Retinal pigment epithelial cell (primary cell): ENCODE results near the gene PITPNM1.

ENCODE experiments used
- DNase-seq: peaks from one replicate; pipeline ENCODE4 v3.0.0-alpha.2; 2010; ENCODE audit warnings: low read depth
- H3K4me3 ChIP-seq: 2 replicates; pipeline ENCODE4 v1.5.1; 2011; ENCODE audit warnings: mild to moderate bottlenecking, low read length, control low read depth, moderate library complexity
- TF ChIP-seq, protein P1 (sequence below): conservative IDR thresholded peaks from 2 replicates; pipeline ENCODE4 v1.5.1; 2011; ENCODE audit warnings: low read depth, low read length, control low read depth, inconsistent platforms

Gene PITPNM1

DNA sequence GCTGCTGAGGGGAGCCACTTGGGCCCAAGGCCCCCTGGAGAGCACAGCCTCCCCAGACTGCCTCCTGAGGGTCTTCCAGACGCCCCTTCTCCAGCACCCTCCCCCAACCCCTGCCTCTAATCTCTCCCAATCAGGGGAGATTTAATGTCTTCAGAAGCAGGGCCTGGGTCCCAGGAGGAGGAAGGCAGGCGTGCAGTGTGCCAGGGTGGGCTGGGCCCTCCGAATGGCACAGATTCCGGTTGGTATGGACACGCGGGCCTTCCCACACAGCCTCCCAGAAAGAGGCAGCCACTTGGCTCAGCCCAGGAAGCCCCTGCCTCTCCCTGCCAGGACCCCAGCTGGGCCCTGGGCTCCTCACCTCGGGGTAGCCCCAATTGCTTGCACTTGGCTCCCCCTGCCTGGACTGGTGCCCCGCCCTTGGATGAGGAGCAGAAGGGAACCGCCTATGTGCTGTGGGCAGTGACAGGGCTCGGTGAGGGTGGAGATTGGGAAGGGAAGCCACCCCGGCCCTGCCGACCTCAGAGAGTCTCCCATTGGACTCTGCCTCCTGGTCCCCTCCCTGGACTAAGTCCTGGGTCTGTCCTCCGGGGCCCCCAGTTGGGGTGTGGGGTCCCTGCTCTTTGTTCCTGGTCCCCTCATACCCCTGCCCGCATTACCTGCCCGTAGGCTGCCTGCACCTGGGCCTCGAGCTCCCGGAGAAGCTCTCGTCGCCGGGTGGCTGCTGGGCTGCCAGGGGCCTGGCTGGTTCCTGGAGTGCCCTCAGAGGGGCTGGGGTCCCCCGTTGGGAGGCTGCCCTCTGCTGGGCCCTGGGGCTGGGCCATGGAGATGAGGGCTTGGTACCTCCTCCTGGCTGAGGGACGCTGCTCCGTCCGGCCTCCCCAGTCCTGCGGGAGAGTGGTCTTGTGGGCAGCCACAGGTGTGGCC is 18.7 kb upstream of the PITPNM1 start:
- no peak overlapping the region for H3K4me3 ChIP-seq
- DNase-seq: no peak
- TF ChIP-seq, protein P1, sequence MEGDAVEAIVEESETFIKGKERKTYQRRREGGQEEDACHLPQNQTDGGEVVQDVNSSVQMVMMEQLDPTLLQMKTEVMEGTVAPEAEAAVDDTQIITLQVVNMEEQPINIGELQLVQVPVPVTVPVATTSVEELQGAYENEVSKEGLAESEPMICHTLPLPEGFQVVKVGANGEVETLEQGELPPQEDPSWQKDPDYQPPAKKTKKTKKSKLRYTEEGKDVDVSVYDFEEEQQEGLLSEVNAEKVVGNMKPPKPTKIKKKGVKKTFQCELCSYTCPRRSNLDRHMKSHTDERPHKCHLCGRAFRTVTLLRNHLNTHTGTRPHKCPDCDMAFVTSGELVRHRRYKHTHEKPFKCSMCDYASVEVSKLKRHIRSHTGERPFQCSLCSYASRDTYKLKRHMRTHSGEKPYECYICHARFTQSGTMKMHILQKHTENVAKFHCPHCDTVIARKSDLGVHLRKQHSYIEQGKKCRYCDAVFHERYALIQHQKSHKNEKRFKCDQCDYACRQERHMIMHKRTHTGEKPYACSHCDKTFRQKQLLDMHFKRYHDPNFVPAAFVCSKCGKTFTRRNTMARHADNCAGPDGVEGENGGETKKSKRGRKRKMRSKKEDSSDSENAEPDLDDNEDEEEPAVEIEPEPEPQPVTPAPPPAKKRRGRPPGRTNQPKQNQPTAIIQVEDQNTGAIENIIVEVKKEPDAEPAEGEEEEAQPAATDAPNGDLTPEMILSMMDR: no peak

DNA sequence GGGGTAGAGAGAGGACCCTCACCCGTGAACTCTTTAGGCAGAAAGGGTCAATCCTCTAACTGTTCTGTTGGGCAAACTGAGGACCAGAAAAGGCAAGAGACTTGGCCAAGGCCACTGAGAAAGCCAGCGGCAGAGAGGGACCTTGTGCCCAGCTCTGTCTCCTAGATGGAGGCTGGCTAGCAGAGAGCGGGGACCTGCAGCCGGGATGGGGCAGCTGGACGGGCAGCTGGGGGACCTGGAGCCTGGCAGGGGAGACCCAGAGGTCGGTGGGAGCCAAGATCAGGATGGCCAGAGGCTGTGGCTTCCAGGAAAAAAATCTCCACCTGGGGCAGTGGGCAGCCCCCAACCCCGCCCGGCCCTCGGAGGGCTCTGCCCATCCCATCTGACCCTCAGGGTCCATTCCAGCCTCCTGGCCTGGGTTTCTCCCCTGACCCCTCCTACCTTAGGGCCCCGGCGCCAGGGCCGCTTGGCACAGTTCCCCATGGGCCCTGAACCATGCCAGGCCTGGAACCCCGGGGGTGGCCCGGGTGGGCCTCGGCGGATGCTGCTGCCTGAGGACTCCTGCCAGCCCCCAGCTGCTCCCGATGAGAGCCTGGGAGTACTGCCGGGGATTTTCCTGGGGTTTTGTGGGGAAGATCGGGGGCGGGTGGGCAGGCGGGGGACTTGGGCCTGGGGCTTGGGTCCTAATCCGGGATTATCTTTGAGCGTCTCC is 17.8 kb upstream of the PITPNM1 start, which contains the start of gene CABP2:
TSS of gene CABP2 (minus strand) at position 603 of the 712 bp plus-strand sequence. CDS start at position 483, 120 bp downstream.
- no peak within 1 kb of the TSS for H3K4me3 ChIP-seq
- TF ChIP-seq, protein P1: no peak
- DNase-seq: no peak

DNA sequence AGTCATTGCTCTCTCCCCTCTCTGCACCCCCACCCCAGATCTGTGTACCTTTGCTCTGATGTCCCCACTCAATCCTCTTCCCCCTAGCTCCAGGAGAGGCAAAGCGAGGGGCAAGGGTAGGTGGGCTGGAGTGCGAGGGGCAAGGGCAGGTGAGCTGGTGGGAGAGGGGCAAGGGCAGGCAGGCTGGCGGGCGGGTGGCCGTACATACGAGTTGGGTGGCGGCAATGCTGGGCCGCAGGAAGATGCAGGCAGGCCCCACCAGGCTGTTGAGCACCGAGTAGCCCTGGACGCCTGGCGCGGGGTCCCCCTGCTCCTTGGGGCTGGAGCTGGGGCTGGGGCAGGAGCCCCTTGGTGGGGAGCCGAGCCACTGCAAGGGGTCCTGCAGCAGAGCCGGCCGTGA is 17.2 kb upstream of the PITPNM1 start:
- no peak for DNase-seq
- no peak overlapping the region for H3K4me3 ChIP-seq
- TF ChIP-seq, protein P1: no peak

DNA sequence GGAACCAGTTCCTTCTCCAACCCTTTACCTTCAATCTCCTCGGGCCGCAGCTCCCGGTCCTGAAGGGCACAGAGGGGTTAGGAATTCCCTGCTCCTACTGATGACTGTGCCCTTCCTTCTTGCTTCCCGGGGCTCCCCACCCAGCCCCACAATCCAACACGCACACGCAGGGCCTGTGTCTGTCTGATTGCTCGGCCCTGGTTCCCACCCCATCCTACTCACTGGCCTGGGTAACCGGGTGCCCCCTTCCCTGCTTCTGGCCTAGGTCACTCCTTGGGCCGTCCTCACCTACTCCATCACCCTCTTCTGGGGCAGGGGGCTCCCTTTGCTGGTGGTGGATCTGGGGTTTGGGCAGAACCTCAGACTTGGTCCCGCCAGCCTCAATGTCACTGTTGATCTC is 16.8 kb upstream of the PITPNM1 start:
- no peak for DNase-seq
- TF ChIP-seq, protein P1: no peak
- H3K4me3 ChIP-seq: no peak overlapping the region

DNA sequence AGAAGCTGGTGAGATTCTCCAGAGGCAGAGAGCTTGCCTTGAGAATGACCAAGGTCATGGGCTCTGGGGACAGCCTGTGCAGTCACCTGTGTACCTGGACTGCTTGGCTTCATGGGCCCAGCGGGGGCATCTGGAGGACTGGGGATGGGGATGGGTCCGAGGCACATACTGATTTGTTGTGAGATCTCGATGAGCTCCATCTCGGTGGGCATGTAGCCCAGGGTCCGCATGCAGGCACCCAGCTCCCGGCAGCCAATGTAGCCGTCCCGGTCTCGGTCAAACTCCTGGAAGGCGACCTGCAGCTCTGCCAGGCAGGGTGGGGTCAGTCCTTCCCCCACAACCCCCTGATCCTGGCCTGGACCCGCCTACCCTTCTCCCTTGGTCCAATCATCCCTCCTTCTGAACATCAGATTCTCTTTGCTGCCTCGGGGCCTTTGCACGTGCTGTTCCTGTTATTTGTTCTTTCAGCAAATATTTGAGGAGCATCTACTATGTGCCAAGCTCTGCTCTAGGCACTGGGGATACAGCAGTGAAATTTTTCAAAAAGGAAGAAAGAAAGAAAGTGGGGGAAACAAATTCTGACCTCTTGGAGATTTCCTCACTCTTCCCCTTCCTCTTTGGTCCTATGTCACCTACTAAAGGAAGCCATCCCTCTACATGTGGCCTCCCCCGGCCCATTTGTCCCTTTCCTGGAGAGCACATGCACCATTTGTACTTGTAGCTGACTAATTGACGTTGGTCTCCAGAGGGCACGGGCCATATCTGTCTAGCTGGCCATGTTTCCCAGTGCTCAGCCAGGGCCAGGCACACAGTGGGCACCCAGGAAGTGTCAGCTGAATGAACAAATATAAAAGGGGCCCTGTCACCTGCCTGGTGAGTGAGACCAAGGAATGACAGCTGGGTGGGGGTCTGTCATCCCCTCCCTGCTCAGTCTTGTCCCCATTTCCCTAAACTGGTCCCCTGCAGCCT is 16.0 kb upstream of the PITPNM1 start:
- no peak for DNase-seq
- TF ChIP-seq, protein P1: no peak

DNA sequence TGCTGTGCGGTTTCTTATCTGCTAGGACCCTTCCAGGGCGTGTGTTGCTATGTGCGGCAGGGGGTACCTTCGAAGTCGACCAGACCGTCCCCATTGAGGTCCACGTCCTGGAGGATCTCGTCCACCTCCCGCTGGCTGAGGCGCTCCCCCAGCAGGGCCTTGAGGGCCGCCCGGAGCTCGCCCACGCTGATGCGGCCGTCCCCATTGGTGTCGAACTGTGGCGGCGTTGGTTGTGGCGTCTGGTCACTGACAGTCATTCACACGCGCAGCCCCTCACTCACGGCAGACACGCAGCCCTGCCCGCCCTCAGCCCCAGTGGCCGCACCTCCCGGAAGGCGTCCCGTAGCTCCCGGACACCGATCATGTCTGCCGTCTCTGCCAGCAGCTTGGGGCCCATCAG is 14.6 kb upstream of the PITPNM1 start:
- no peak for DNase-seq
- no peak overlapping the region for H3K4me3 ChIP-seq
- TF ChIP-seq, protein P1: no peak

More for the DNA sequence above, 16.0 kb upstream of the PITPNM1 start:
- H3K4me3 ChIP-seq: no peak overlapping the region
